KOPT-K1 (cell line): ENCODE data around the gene ZNF316.
"Not testable (repeated sequence)": the region's sequence is repeated elsewhere in the genome, so short reads cannot be mapped to it uniquely, and the experiment has no call there.

Experiments
- H3K27ac ChIP-seq: fragments of 200-600 bp; sonication (generic); 2 replicates; pipeline ENCODE4 v1.5.1; 2016; ENCODE audit warnings: antibody characterized with exemption, mild to moderate bottlenecking, low read depth, low read length; ENCODE audit not compliant: poor library complexity, severe bottlenecking
- H3K36me3 ChIP-seq: fragments of 200-600 bp; sonication (generic); 2 replicates; pipeline ENCODE4 v1.5.1; 2017; ENCODE audit warnings: antibody characterized with exemption, mild to moderate bottlenecking, low read length, moderate library complexity; ENCODE audit not compliant: insufficient read depth
- H3K9me3 ChIP-seq: fragments of 200-600 bp; sonication (generic); 2 replicates; pipeline ENCODE4 v1.5.1; 2017; ENCODE audit warnings: antibody characterized with exemption, low read length, mild to moderate bottlenecking; ENCODE audit not compliant: insufficient read depth, poor library complexity, severe bottlenecking

ZNF316 gene

DNA sequence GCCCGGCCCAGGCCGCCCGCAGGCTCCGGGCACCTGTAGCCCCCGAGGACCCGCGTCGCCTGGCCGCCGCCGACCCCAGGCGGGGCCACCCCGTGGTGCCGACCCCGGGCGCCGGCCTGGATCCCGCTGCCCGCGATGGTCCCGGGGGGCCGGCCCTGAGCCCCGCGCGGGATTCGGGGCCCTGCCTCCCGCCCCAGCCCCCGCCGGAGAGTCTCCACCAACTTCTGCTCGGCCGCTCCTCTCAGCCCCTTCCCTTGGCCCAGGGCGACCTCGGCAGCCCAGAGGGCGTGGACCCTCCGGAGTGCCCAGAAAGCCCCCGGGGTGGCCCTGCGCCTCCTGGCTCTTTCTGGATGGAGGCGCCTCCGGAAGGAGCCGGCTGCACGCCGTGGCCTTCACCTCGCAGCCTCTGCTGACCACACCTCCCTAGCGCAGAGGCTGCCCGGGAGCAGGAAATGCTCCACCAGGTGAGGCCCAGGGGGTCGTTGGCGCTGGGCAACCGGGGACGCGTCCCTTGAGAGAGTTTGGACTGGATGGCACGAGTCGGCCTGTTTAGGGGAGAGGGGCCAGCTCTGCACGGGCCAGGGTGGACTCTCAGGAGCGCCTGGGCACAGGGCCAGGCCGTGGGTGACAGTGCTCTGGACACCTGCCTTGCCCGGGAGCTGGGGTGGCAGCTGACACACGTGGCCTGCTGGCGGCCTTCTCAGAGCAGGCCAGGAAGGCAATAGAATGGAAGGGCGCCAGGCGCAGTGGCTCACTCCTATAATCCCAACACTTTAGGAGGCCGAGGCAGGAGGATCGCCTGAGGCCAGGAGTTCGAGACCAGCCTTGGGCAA lies 21.2 kb upstream of the ZNF316 start:
- Histone ChIP-seq H3K36me3 (no peaks in the 10 kb centered on the region; the same call in 1 of the 2 replicates), H3K27ac (no peak overlapping the region), H3K9me3 (no peaks in the 10 kb centered on the region)

DNA sequence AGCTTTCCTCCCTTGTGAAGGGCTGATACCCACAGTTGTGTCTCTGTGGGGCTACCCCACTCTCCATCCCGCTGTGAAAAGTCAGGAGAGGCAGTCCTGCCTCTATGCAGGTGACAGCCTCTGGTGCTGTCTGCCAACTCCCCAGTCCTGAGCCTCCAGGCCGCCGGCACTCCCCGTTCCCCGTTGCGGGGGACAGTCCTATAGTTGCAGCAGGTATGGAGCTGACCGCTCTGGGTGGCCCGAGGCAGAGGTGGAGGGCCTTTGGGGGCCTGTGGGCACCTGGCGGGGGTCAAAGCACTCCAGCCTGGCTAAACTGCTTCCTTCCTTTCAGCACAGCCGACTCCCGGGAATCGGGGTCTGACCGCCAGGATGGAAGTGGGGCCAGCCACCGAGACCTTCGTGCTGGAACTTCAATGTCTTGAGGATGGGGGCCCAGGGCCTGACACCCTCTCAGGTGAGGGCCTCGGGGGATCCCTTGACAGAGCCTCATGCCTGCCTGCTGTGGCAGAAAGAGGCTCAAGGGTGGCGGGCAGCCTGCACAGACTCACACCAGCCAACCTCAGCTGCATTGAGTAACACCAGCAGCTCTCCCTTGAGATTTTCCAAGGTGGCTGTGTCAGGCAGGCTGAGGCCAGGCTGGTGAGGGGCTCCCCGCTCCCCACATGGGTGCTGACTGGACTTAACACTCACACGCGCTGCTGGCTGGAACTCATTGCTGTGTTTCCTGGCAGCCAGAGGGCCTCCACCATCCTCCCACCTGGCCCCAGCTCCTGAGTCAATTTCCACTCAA lies 20.1 kb upstream of the ZNF316 start:
- H3K27ac ChIP-seq, result no peak overlapping the region
- H3K36me3 ChIP-seq, result no peaks in the 10 kb centered on the region
- H3K9me3 ChIP-seq, result no peaks in the 10 kb centered on the region

DNA sequence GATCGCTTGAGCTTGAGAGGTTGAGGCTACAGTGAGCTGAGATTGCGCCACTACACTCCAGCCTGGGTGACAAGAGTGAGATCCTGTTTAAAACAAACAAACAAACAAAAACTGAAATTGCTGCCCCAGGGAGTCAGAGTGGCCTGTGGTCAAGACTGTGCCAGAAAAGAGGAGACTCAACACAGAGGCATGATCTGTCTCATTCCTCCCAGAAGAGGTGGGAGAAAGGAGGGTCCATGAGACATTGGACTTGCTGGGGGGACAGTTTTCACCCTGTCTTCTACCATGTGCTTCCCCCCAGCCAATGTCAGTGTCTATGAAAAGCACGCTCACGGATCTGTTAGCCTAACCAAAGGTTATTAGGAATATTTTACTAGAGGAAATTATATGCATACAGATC lies 18.5 kb upstream of the ZNF316 start:
- Histone ChIP-seq H3K27ac (no peak overlapping the region), H3K9me3 (no peaks in the 10 kb centered on the region), H3K36me3 (no peaks in the 10 kb centered on the region)

DNA sequence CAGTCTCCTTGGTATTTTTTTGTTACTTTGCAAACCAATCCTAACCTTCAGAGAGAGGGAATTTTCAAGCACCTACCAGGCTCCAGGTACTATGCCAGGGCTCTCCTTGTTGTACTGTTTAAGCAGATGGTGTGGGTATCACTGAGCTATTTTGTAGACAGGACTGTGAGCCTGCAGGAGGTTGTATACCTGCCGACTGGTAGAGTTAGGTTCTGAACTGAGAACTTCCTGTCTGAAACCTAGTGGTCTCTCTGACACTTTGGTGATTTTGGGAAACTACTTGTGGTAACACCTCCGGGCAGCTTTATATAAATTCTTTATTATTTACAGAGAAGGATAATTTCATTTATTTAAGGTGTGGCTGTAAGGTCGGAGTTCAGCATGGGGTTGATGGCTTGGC lies 17.2 kb upstream of the ZNF316 start:
- H3K27ac ChIP-seq, result no peak overlapping the region
- no peaks in the 10 kb centered on the region for H3K36me3 ChIP-seq
- no peaks in the 10 kb centered on the region for H3K9me3 ChIP-seq

DNA sequence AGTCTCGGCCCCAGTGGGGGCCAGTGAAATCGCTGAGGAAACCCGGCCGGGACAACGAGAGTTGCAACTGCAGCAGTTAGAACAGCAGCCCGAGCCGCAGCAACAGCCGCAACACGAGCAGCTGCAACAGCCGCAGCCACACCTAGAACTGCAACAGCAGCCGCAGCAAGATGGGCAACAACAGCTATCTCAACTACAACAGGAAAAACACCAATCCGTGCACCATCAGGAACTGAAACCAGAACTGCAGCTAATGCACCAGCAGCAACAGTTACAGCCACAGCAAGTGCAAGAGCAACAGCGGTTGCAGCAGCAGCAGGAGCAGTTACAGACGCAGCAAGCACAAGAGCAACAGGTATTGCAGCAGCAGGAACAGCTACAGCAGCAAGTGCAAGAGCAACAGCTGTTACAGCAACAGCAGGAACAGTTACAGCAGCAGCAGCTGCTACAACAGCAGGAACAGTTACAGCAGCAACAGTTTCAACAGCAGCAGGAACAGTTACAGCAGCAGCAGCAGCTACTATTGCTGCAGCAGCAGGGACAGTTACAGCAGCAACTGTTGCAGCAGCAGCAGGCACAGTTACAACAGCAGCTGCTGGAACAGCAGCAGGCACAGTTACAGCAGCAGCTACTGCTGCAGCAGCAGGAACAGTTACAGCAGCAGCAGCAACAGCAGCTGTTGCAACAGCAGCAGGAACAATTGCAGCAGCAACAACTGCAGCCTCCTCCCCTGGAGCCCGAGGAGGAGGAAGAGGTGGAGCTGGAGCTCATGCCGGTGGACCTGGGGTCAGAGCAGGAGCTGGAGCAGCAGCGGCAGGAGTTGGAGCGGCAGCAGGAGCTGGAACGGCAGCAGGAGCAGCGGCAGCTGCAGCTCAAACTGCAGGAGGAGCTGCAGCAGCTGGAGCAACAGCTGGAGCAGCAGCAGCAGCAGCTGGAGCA lies 15.7 kb upstream of the ZNF316 start:
- Histone ChIP-seq H3K27ac (no peak overlapping the region), H3K36me3 (no peaks in the 10 kb centered on the region), H3K9me3 (no peaks in the 10 kb centered on the region)

DNA sequence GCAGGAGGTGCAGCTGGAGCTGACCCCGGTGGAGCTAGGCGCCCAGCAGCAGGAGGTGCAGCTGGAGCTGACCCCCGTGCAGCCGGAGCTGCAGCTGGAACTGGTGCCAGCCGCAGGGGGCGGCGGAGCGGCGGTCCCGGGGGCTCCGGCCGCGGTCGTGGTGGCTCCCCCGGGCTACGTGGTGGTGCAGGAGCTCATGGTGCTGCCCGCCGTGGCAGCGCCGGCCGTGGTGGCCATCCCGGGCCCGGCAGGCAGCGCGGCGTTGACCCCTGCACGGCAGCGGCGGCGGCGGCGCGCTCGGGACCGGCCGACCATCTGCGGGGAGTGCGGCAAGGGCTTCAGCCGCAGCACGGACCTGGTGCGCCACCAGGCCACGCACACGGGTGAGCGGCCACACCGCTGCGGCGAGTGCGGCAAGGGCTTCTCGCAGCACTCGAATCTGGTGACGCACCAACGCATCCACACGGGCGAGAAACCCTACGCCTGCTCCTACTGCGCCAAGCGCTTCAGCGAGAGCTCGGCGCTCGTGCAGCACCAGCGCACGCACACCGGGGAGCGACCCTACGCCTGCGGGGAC lies 14.9 kb upstream of the ZNF316 start:
- Histone ChIP-seq H3K27ac (no peak overlapping the region), H3K36me3 (no peaks in the 10 kb centered on the region), H3K9me3 (no peaks in the 10 kb centered on the region)

DNA sequence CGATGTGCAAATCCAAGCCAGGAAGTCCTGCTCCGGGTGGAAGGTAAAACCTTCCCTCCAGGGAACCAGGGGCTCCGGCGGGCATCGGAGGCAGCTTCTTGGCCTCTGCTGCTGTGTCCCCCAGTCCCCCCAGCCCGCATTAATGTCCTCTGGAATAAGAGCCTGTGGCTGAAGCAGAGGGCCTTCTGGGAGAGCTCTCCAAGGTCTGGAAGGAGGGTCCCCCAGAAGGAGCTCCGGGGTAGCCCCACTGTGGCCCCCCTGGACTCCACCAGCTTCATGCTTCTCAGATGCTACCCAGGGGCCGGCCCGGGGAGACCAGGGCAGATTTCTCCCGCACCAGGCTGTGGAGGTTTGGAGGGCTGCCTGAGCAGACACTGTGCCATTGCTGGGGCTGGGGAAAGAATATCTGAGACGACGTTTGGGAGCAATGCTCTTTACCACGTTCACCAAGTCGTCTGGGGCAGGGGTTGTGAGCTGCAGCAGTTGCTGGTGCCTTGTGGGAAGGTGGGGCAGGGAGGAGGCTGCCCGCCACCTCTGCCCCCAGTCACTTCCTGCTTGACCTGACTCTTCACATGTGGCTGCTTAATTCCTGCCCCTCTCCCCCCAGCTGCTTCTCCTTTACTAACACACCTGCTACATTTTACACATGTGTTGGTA lies 13.4 kb upstream of the ZNF316 start:
- Histone ChIP-seq H3K27ac (peak overlapping the region; percentile 74), H3K36me3 (no peaks in the 10 kb centered on the region)

DNA sequence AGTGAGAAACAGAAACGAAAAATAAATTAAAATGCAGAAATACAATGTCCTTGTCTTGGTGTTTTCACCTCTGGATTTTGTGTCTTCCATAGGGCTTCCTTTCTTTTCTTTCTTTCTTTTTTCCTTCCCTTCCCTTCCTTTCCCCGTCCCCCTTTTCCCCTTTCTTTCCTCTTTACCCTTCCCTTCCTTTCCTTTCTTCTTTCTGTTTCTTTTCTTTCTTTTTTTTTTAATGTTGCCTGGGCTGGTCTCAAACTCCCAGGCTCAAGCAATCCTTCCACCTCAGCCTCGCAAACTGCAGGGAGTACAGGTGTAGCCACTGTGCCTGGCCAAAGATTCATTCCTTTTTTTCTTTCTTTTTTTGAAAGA lies 12.9 kb upstream of the ZNF316 start:
- Histone ChIP-seq H3K27ac (peak overlapping the region; percentile 74), H3K9me3 (no peaks in the 10 kb centered on the region), H3K36me3 (no peaks in the 10 kb centered on the region)

More for the DNA sequence above, 13.4 kb upstream of the ZNF316 start:
- H3K9me3 ChIP-seq, result no peaks in the 10 kb centered on the region

DNA sequence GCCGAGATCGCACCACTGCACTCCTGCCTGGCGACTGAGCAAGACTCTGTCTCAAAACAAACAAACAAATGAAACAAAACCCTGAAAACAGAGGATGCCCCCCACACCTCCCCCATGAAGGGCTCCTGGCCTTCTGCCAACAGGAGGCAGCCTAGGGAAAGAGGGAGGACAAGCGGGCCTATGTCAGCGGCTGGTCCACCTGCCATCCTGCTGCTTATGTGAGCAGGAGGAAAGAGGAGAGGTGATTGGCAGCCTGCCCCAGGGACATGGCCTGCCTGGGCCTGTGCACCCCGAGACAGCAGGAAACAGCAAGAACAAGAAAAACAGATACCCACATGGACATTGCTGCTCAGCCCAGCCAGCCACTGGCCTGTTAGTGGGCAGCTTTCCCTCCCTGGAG lies 9.1 kb upstream of the ZNF316 start:
- H3K36me3 ChIP-seq, result no peaks in the 10 kb centered on the region
- H3K27ac ChIP-seq, result no peak overlapping the region
- no peaks in the 10 kb centered on the region for H3K9me3 ChIP-seq

DNA sequence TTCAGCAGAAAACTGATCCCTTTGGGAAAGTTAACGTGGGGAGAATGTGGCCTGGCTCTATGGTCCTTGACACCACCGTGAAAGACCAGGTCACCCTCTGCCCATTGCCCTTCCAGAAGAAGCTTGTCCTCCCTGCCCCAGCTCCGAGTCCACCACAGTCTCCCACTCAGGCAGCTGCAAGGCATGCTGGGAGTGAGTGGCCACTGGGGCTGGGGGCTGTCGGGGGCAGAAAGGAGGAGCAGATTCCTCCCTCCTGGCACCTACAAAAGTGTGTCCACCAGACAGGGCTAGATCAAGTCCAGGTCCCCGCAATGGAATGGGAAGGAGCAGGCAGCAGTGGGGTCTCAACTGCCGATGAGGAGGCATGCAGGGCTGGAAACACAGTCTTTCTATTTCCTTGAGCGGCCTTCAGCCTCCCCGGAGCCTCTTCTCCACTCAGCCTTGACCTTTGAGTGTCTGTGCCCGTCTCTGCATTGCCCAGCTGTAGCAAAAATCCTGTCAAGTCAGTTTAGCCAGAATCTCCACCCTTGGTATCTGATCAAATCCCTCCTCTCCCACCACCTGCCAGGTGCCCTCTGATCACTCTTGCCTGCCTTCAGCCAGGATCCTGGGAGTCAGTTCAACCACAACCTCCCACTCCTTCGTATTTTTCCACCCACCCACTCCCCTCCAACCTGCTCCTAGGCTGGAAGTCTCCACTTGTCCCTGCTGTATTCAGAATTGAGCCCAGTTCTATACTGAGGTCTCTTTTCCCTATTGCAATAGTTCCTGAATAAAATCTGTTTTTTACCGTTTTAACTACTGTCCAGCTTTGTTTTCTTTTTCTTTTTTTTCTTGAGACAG lies 6.9 kb upstream of the ZNF316 start:
- Histone ChIP-seq H3K9me3 (no peaks in the 10 kb centered on the region), H3K27ac (no peak overlapping the region), H3K36me3 (no peaks in the 10 kb centered on the region)

DNA sequence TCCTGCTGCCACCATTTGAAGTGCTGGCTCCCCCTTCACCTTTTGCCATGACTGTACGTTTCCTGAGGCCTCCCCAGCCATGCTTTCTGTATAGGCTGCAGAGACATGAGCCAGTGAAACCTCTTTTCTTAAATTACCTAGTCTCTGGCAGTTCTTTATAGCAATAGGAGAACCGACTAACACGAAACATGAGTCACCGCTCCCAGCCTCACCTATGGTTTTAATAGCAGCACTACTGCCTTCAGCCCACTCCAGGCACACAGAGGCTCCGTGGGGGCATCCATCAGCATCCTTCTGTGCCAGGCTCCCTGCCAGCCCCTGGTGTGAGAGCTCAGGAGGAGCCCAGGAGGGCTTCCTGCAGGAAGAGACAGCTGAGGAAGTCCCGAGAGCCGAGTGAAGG lies 5.5 kb upstream of the ZNF316 start:
- Histone ChIP-seq H3K36me3 (no peaks in the 10 kb centered on the region), H3K9me3 (no peaks in the 10 kb centered on the region), H3K27ac (no peak overlapping the region)

DNA sequence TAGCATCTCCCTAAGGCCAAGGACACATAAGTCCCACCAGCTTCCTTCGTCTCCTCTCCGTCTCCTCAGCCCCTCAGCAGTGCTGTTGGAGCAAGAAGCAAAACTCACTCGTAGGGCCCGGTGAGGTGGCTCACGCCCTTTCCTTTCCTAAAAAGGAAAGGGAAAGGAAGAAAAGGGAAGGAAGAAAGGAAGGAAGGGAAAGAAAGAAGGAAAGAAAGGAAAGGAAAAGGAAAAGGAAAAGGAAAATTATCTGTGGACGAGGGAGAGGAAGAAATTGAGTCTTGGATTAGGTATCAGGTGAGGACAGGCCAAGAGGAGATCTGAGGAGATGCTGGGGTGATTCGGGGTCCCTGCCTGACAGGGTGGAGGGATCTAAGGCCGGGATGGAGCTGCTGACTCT lies 3.1 kb upstream of the ZNF316 start:
- Histone ChIP-seq H3K36me3 (peaks cover 2% of the 10 kb centered on the region; the same call in 1 of the 2 replicates), H3K9me3 (no peaks in the 10 kb centered on the region), H3K27ac (no peak overlapping the region)

DNA sequence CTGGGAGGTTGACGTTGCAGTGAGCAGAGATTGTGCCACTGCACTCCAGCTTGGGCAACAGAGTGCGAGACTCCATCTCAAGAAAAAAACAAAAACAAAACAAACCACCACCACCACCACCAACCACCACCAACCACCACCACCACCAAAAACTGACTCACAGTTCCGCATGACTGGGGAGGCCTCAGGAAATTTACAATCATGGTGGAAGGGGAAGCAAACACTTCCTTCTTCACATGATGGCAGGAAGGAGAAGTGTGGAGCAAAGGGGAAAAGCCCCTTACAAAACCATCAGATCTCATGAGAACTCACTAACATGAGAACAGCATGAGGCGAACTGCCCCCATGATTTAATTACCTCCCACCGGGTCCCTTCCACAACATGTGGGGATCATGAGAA lies 2.1 kb upstream of the ZNF316 start:
- peaks cover 11% of the 10 kb centered on the region for H3K36me3 ChIP-seq
- H3K27ac ChIP-seq, H3K9me3 ChIP-seq: not testable (repeated sequence)
